RWPE1 (cell line): Measurements from ENCODE around the gene MAP2K6.

Experiments
- CTCF ChIA-PET: fragments of 350-600 bp; sonication (Branson Sonifier 250); formaldehyde crosslinking; extraction: SDS; loops from one replicate; lab custom pipeline; 2021; lab: Yijun Ruan, JAX
- POLR2A ChIA-PET: fragments of 400-600 bp; formaldehyde crosslinking; extraction: SDS; loops from one replicate; lab custom pipeline; 2020; ENCODE audit warnings: antibody characterized with exemption; ENCODE audit not compliant: low non-redundant PET; lab: Yijun Ruan, JAX
- DNase-seq: peaks from one replicate; pipeline ENCODE4 v3.0.0; 2012; ENCODE audit warnings: low spot score
- H3K27ac ChIP-seq: fragments of 450-650 bp; 2 replicates; pipeline ENCODE4 v1.5.1; 2017
- CTCF ChIP-seq: fragments of 450-650 bp; conservative IDR thresholded peaks from 2 replicates; pipeline ENCODE4 v1.5.1; 2017; ENCODE audit warnings: low read depth, mild to moderate bottlenecking

MAP2K6 gene

GRCh38 chr17:69401251-69401650 lies 13.2 kb upstream of the MAP2K6 start:
- ChIA-PET CTCF (no interaction called here), POLR2A (no interaction called here)
- no peak overlapping the region for H3K27ac ChIP-seq
- DNase-seq: no peak
- no peak for TF ChIP-seq CTCF

- TF ChIP-seq CTCF: no peak
- ChIA-PET CTCF (interaction anchor here (0.6 to 0.7 kb wide), 2 partner anchors 253 to 1007 kb away, joined by 3 to 4 read pairs; no protein-coding TSS in a partner anchor), POLR2A (interaction anchor here (0.6 to 0.7 kb wide), 2 partner anchors 751 to 1027 kb away, joined by 3 to 5 read pairs; no protein-coding TSS in a partner anchor)
- DNase-seq: no peak
- H3K27ac ChIP-seq: no peak overlapping the region
Measured at GRCh38 chr17:69402052-69402451, 12.4 kb upstream of the MAP2K6 start.

- ChIA-PET CTCF (interaction anchor here (0.5 kb wide), 1 partner anchor 15 kb away, joined by 4 read pairs; no protein-coding TSS in a partner anchor), POLR2A (no interaction called here)
- DNase-seq: no peak
- H3K27ac ChIP-seq: no peak overlapping the region
- TF ChIP-seq CTCF: no peak
Measured at GRCh38 chr17:69404399-69404798, 10.1 kb upstream of the MAP2K6 start.

GRCh38 chr17:69405096-69405495 lies 9.4 kb upstream of the MAP2K6 start:
- TF ChIP-seq CTCF: no peak
- ChIA-PET CTCF (no interaction called here), POLR2A (no interaction called here)
- H3K27ac ChIP-seq: no peak overlapping the region
- DNase-seq: no peak

- H3K27ac ChIP-seq: no peak overlapping the region
- CTCF ChIA-PET: no interaction called here
Measured at GRCh38 chr17:69406941-69407340, 7.6 kb upstream of the MAP2K6 start.

GRCh38 chr17:69407759-69408158 lies 6.7 kb upstream of the MAP2K6 start:
- ChIA-PET POLR2A (no interaction called here), CTCF (interaction anchor here (0.5 to 0.7 kb wide), 2 partner anchors 557 to 1026 kb away, joined by 4 to 5 read pairs; no protein-coding TSS in a partner anchor)
- TF ChIP-seq CTCF: no peak
- no peak overlapping the region for H3K27ac ChIP-seq
- DNase-seq: no peak

More at GRCh38 chr17:69406941-69407340, 7.6 kb upstream of the MAP2K6 start:
- DNase-seq: no peak
- POLR2A ChIA-PET: no interaction called here
- TF ChIP-seq CTCF: no peak

GRCh38 chr17:69410671-69411070 lies 3.8 kb upstream of the MAP2K6 start:
- CTCF ChIA-PET: interaction anchor here (0.6 kb wide), 1 partner anchor 15 kb away, joined by 4 read pairs; no protein-coding TSS in a partner anchor
- POLR2A ChIA-PET: no interaction called here
- H3K27ac ChIP-seq: no peak overlapping the region
- DNase-seq: no peak
- TF ChIP-seq CTCF: no peak
